Measurements from ENCODE around the gene ITPR1.

- TF ChIP-seq PATZ1 (CRISPR knock-in tag; IDR thresholded peaks at IDR 0.05; ENCODE audit: borderline replicate concordance) (no peak), ZFP30 (CRISPR knock-in tag; IDR thresholded peaks at IDR 0.05) (no peak), CSDC2 (CRISPR knock-in tag; IDR thresholded peaks at IDR 0.05) (no peak), SNAI2 (CRISPR knock-in tag; IDR thresholded peaks at IDR 0.05) (no peak), ARNTL (CRISPR knock-in tag; IDR thresholded peaks at IDR 0.05; ENCODE audit: borderline replicate concordance, low read depth) (no peak), RARB (CRISPR knock-in tag; IDR thresholded peaks at IDR 0.05) (no peak), TCF4 (CRISPR knock-in tag; IDR thresholded peaks at IDR 0.05; ENCODE audit: borderline replicate concordance) (no peak), PPARA (CRISPR knock-in tag; IDR thresholded peaks at IDR 0.05; ENCODE audit: borderline replicate concordance) (no peak)
- TF ChIP-seq, protein P1, sequence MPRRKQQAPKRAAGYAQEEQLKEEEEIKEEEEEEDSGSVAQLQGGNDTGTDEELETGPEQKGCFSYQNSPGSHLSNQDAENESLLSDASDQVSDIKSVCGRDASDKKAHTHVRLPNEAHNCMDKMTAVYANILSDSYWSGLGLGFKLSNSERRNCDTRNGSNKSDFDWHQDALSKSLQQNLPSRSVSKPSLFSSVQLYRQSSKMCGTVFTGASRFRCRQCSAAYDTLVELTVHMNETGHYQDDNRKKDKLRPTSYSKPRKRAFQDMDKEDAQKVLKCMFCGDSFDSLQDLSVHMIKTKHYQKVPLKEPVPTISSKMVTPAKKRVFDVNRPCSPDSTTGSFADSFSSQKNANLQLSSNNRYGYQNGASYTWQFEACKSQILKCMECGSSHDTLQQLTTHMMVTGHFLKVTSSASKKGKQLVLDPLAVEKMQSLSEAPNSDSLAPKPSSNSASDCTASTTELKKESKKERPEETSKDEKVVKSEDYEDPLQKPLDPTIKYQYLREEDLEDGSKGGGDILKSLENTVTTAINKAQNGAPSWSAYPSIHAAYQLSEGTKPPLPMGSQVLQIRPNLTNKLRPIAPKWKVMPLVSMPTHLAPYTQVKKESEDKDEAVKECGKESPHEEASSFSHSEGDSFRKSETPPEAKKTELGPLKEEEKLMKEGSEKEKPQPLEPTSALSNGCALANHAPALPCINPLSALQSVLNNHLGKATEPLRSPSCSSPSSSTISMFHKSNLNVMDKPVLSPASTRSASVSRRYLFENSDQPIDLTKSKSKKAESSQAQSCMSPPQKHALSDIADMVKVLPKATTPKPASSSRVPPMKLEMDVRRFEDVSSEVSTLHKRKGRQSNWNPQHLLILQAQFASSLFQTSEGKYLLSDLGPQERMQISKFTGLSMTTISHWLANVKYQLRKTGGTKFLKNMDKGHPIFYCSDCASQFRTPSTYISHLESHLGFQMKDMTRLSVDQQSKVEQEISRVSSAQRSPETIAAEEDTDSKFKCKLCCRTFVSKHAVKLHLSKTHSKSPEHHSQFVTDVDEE (CRISPR knock-in tag; IDR thresholded peaks at IDR 0.05): no peak
These were observed 185.2 kb downstream of the ITPR1 start for GRCh38 chr3:4678320-4678719.

Measured in SK-N-SH treated with all-trans-retinoic acid at 6 μM for 48 hours (cell line).